Activated CD8-positive, alpha-beta memory T cell treated with anti-CD3 and anti-CD28 coated beads, Interleukin-2, amount 10 ng/mL, durations not matched to agents 7 days and 5 days (primary cell): Measurements from ENCODE around the gene TEKT4. TPM values are rescaled to one million over a fixed set of nuclear protein-coding genes. Genes with fewer than 3 reads are reported as not detected.
"Not testable (repeated sequence)": the region's sequence is repeated elsewhere in the genome, so short reads cannot be mapped to it uniquely, and the experiment has no call there.

Experiments
- ATAC-seq: fragments of 150-1000 bp; cut with Tn5 transposase; one replicate; pipeline ENCODE4 v1.10.0; 2021; ENCODE audit warnings: moderate library complexity
- CTCF ChIA-PET: fragments of 350-600 bp; sonication (Branson Sonifier 250); formaldehyde crosslinking; loops from one replicate; lab custom pipeline; 2021; ENCODE audit warnings: antibody characterized with exemption; lab: Charles Lee
- DNase-seq: peaks from one replicate; pipeline ENCODE4 v3.0.0-alpha.2; 2020
- H3K27ac Mint-ChIP-seq: one replicate; pipeline ENCODE4 v1.8.0; 2021; ENCODE audit warnings: mild to moderate bottlenecking, mixed read lengths
- H3K27me3 Mint-ChIP-seq: one replicate; pipeline ENCODE4 v1.8.0; 2021; ENCODE audit warnings: mixed read lengths
- H3K36me3 Mint-ChIP-seq: one replicate; pipeline ENCODE4 v1.8.0; 2021; ENCODE audit warnings: mild to moderate bottlenecking, mixed read lengths
- H3K4me1 Mint-ChIP-seq: one replicate; pipeline ENCODE4 v1.8.0; 2021; ENCODE audit warnings: mixed read lengths
- H3K4me3 Mint-ChIP-seq: one replicate; pipeline ENCODE4 v1.8.0; 2021; ENCODE audit warnings: mild to moderate bottlenecking, moderate library complexity, mixed read lengths
- H3K9me3 Mint-ChIP-seq: one replicate; pipeline ENCODE4 v1.8.0; 2022; ENCODE audit warnings: low read depth, mixed read lengths
- total RNA-seq, 2 experiments: library from RNA; stranded (reverse); gene quantifications; one replicate each; pipeline ENCODE4 v1.2.3, GENCODE V29; 2021

The TEKT4 gene
- total RNA-seq, 2 experiments from 2014 or later: not detected

- peak; percentile 23 for DNase-seq
- no peak for ATAC-seq
- Mint-ChIP-seq H3K27ac (no peak overlapping the region), H3K36me3 (no peaks in the 10 kb centered on the region), H3K27me3 (peaks cover 10% of the 10 kb centered on the region), H3K4me1 (no peaks in the 10 kb centered on the region), H3K9me3 (no peaks in the 10 kb centered on the region), H3K4me3 (no peak overlapping the region)
- CTCF ChIA-PET: interaction anchor here (0.6 to 1.5 kb wide), 3 partner anchors 71 to 250 kb away, joined by 3 to 6 read pairs (median 4); no protein-coding TSS in a partner anchor
Measured at GRCh38 chr2:94872088-94872618, 923 bp downstream of the TEKT4 start.

- peaks cover 10% of the 10 kb centered on the region for H3K27me3 Mint-ChIP-seq
- no peaks in the 10 kb centered on the region for H3K4me1 Mint-ChIP-seq
- CTCF ChIA-PET: interaction anchor here (0.6 to 1.5 kb wide), 7 partner anchors 8 to 250 kb away, joined by 3 to 9 read pairs (median 3); no protein-coding TSS in a partner anchor
- H3K36me3 Mint-ChIP-seq: no peaks in the 10 kb centered on the region
- peak; percentile 26 for DNase-seq
- ATAC-seq: no peak
- H3K27ac Mint-ChIP-seq: no peak overlapping the region
- no peak overlapping the region for H3K4me3 Mint-ChIP-seq
- H3K9me3 Mint-ChIP-seq: no peaks in the 10 kb centered on the region
Measured at GRCh38 chr2:94872676-94873361, 1.6 kb downstream of the TEKT4 start.

- H3K27ac Mint-ChIP-seq: no peak overlapping the region
- no peaks in the 10 kb centered on the region for H3K4me1 Mint-ChIP-seq
- CTCF ChIA-PET: interaction anchor here (1.0 to 1.5 kb wide), 5 partner anchors 9 to 249 kb away, joined by 3 to 9 read pairs (median 3); no protein-coding TSS in a partner anchor
- no peak overlapping the region for H3K4me3 Mint-ChIP-seq
- DNase-seq (peak; percentile 25), ATAC-seq (no peak)
- H3K27me3 Mint-ChIP-seq: peaks cover 10% of the 10 kb centered on the region
- no peaks in the 10 kb centered on the region for H3K36me3 Mint-ChIP-seq
- H3K9me3 Mint-ChIP-seq: no peaks in the 10 kb centered on the region
Measured at GRCh38 chr2:94873362-94874276, 2.4 kb downstream of the TEKT4 start.

- ATAC-seq (peak; percentile 82), DNase-seq (peak; percentile 73)
- Mint-ChIP-seq H3K27ac (no peak overlapping the region), H3K36me3 (no peaks in the 10 kb centered on the region), H3K27me3 (peaks cover 10% of the 10 kb centered on the region), H3K4me3 (no peak overlapping the region), H3K9me3 (no peaks in the 10 kb centered on the region), H3K4me1 (no peaks in the 10 kb centered on the region)
- CTCF ChIA-PET: interaction anchor here (0.6 to 1.4 kb wide), 2 partner anchors 10 to 83 kb away, joined by 5 to 9 read pairs; no protein-coding TSS in a partner anchor
Measured at GRCh38 chr2:94874277-94874997, 3.2 kb downstream of the TEKT4 start.

- CTCF ChIA-PET: interaction anchor here (0.6 kb wide), 1 partner anchor 11 kb away, joined by 5 read pairs; no protein-coding TSS in a partner anchor
- peaks cover 10% of the 10 kb centered on the region for H3K27me3 Mint-ChIP-seq
- no peak overlapping the region for H3K27ac Mint-ChIP-seq
- ATAC-seq (no peak), DNase-seq (peak; percentile 31)
- H3K4me3 Mint-ChIP-seq: no peak overlapping the region
- H3K36me3 Mint-ChIP-seq: no peaks in the 10 kb centered on the region
- H3K9me3 Mint-ChIP-seq: no peaks in the 10 kb centered on the region
- no peaks in the 10 kb centered on the region for H3K4me1 Mint-ChIP-seq
Measured at GRCh38 chr2:94875064-94875819, 4.0 kb downstream of the TEKT4 start.

GRCh38 chr2:94875820-94876522 lies 4.7 kb downstream of the TEKT4 start:
- Mint-ChIP-seq H3K4me1 (no peaks in the 10 kb centered on the region), H3K27ac (no peak overlapping the region), H3K36me3 (no peaks in the 10 kb centered on the region), H3K4me3 (no peak overlapping the region), H3K9me3 (no peaks in the 10 kb centered on the region), H3K27me3 (peaks cover 6% of the 10 kb centered on the region)
- ATAC-seq (no peak), DNase-seq (no peak)
- CTCF ChIA-PET: no interaction called here

GRCh38 chr2:94876523-94876863 lies 5.3 kb downstream of the TEKT4 start:
- Mint-ChIP-seq H3K4me1 (no peaks in the 10 kb centered on the region), H3K4me3 (no peak overlapping the region), H3K36me3 (no peaks in the 10 kb centered on the region), H3K9me3 (no peaks in the 10 kb centered on the region), H3K27ac (no peak overlapping the region), H3K27me3 (peaks cover under 1% of the 10 kb centered on the region)
- CTCF ChIA-PET: interaction anchor here (0.9 kb wide), 1 partner anchor 80 kb away, joined by 3 read pairs; no protein-coding TSS in a partner anchor
- DNase-seq: peak; percentile 34
- ATAC-seq: no peak

GRCh38 chr2:94877129-94877528 lies 5.9 kb downstream of the TEKT4 start:
- Mint-ChIP-seq H3K36me3 (no peaks in the 10 kb centered on the region), H3K4me3 (no peak overlapping the region), H3K4me1 (no peaks in the 10 kb centered on the region), H3K9me3 (no peaks in the 10 kb centered on the region), H3K27ac (no peak overlapping the region), H3K27me3 (no peaks in the 10 kb centered on the region)
- peak; percentile 30 for DNase-seq
- CTCF ChIA-PET: interaction anchor here (0.6 to 0.9 kb wide), 2 partner anchors 25 to 79 kb away, joined by 3 read pairs; no protein-coding TSS in a partner anchor
- ATAC-seq: no peak

- CTCF ChIA-PET, DNase-seq, H3K9me3 Mint-ChIP-seq, H3K36me3 Mint-ChIP-seq, H3K4me1 Mint-ChIP-seq, H3K4me3 Mint-ChIP-seq, H3K27ac Mint-ChIP-seq, H3K27me3 Mint-ChIP-seq, ATAC-seq: not testable (repeated sequence)
Measured at GRCh38 chr2:94878575-94878974, 7.3 kb downstream of the TEKT4 start.

GRCh38 chr2:94879314-94879981 lies 8.2 kb downstream of the TEKT4 start:
- H3K9me3 Mint-ChIP-seq: no peaks in the 10 kb centered on the region
- H3K36me3 Mint-ChIP-seq: no peaks in the 10 kb centered on the region
- H3K27ac Mint-ChIP-seq: no peak overlapping the region
- CTCF ChIA-PET: no interaction called here
- H3K4me1 Mint-ChIP-seq: no peaks in the 10 kb centered on the region
- ATAC-seq (no peak), DNase-seq (no peak)
- no peak overlapping the region for H3K4me3 Mint-ChIP-seq
- no peaks in the 10 kb centered on the region for H3K27me3 Mint-ChIP-seq

GRCh38 chr2:94879982-94880377 lies 8.8 kb downstream of the TEKT4 start:
- no peak overlapping the region for H3K27ac Mint-ChIP-seq
- CTCF ChIA-PET: no interaction called here
- DNase-seq (no peak), ATAC-seq (no peak)
- no peaks in the 10 kb centered on the region for H3K27me3 Mint-ChIP-seq
- H3K36me3 Mint-ChIP-seq: no peaks in the 10 kb centered on the region
- H3K4me1 Mint-ChIP-seq: no peaks in the 10 kb centered on the region
- H3K4me3 Mint-ChIP-seq: no peak overlapping the region
- H3K9me3 Mint-ChIP-seq: no peaks in the 10 kb centered on the region
